Measurements from ENCODE around the gene ACVR1. TPM values are rescaled to one million over a fixed set of nuclear protein-coding genes. Genes with fewer than 3 reads are reported as not detected.

Gene ACVR1
- total and polyA plus RNA-seq, 2 experiments from 2014 or later = 8.9 to 21.5 TPM

- H3K9me3 Mint-ChIP-seq = no peaks in the 10 kb centered on the region
- no peak overlapping the region for H3K4me3 Mint-ChIP-seq
- Histone ChIP-seq H3K4me3 (no peak overlapping the region), H3K4me1 (ENCODE audit: insufficient read depth) (peaks cover 3% of the 10 kb centered on the region; the same call in 1 of the 2 replicates), H2AFZ (no peak overlapping the region), H3K27ac (ENCODE audit: low read depth) (no peak overlapping the region), H3K9me2 (ENCODE audit: insufficient read depth) (0 out of 2 replicates have a peak, but pooled peaks cover 3% of the 10 kb centered on the region), H3K4me2 (no peak overlapping the region), H3F3A (replicated peaks; ENCODE audit: low read depth) (no peaks in the 10 kb centered on the region), H3K36me3 (ENCODE audit: insufficient read depth) (no peaks in the 10 kb centered on the region), H3K79me2 (replicated peaks; ENCODE audit: insufficient read depth) (0 out of 2 replicates have a peak, but pooled peaks cover 3% of the 10 kb centered on the region), H4K20me1 (replicated peaks; ENCODE audit: insufficient read depth) (no peaks in the 10 kb centered on the region), H3K27me3 (ENCODE audit: insufficient read depth) (no peaks in the 10 kb centered on the region)
- no peaks in the 10 kb centered on the region for H3K27me3 Mint-ChIP-seq (ENCODE audit: insufficient read depth, low read depth, poor library complexity)
- DNase-seq (ENCODE audit: low spot score) (no peak), ATAC-seq (no peak)
- H3K4me1 Mint-ChIP-seq = peaks cover 17% of the 10 kb centered on the region
- TF ChIP-seq ETS1 (IDR thresholded peaks at IDR 0.05) = no peak
- no peak for TF ChIP-seq JUNB (IDR thresholded peaks at IDR 0.05; ENCODE audit: unreplicated experiment)
- TF ChIP-seq ZNF331 (CRISPR knock-in tag; IDR thresholded peaks at IDR 0.05; ENCODE audit: low read depth) = no peak
- TF ChIP-seq CREB1 (CRISPR knock-in tag; IDR thresholded peaks at IDR 0.05; ENCODE audit: low read depth) = no peak
- TF ChIP-seq ZNF114 (CRISPR knock-in tag; IDR thresholded peaks at IDR 0.05) = no peak
- no peak for TF ChIP-seq EZH2 (IDR thresholded peaks at IDR 0.05; ENCODE audit: low read depth, unreplicated experiment)
- TF ChIP-seq ZNF462 (CRISPR knock-in tag; IDR thresholded peaks at IDR 0.05) = no peak
- no peak for TF ChIP-seq NANOG (IDR thresholded peaks at IDR 0.05; ENCODE audit: borderline replicate concordance)
- no peak for TF ChIP-seq EZH2phosphoT487 (IDR thresholded peaks at IDR 0.05; ENCODE audit: unreplicated experiment)
- no peak for TF ChIP-seq REST (IDR thresholded peaks at IDR 0.05; ENCODE audit: unreplicated experiment)
- no peak for TF ChIP-seq STAT1 (IDR thresholded peaks at IDR 0.05; ENCODE audit: unreplicated experiment)
- no peak for TF ChIP-seq POLR2AphosphoS5 (IDR thresholded peaks at IDR 0.05; ENCODE audit: low read depth)
- no peak for TF ChIP-seq CTCF (conservative IDR thresholded peaks at IDR 0.05; ENCODE audit: low read depth in 2 of 2)
- H3K36me3 Mint-ChIP-seq (ENCODE audit: low read depth) = no peaks in the 10 kb centered on the region
- no peak overlapping the region for H3K27ac Mint-ChIP-seq
Measured at GRCh38 chr2:157808421-157808820, 67.7 kb downstream of the ACVR1 start.

Data from GM23338 (cell line).